Jurkat, Clone E6-1 (cell line): ENCODE data around the gene LY6G6D.

Experiments used
- DNase-seq: peaks from one replicate; pipeline ENCODE4 v3.0.0-alpha.2; 2011; ENCODE audit warnings: low read depth, low spot score
- H3K4me3 ChIP-seq: 2 replicates; pipeline ENCODE4 v1.5.1; 2011; ENCODE audit warnings: mild to moderate bottlenecking, low read length, control low read depth, moderate library complexity

Gene LY6G6D

GRCh38 chr6:31730631-31731086, 15.5 kb downstream of the LY6G6D start:
- no peak for DNase-seq
- no peak overlapping the region for H3K4me3 ChIP-seq

GRCh38 chr6:31732029-31732428, 16.9 kb downstream of the LY6G6D start:
- no peak for DNase-seq
- no peak overlapping the region for H3K4me3 ChIP-seq

- no peak for DNase-seq
- no peak overlapping the region for H3K4me3 ChIP-seq
Observed at GRCh38 chr6:31733734-31734133, 18.6 kb downstream of the LY6G6D start.

- H3K4me3 ChIP-seq: peak overlapping the region; percentile 98
- DNase-seq: no peak
Observed at GRCh38 chr6:31734247-31734820, 19.2 kb downstream of the LY6G6D start.

DNA sequence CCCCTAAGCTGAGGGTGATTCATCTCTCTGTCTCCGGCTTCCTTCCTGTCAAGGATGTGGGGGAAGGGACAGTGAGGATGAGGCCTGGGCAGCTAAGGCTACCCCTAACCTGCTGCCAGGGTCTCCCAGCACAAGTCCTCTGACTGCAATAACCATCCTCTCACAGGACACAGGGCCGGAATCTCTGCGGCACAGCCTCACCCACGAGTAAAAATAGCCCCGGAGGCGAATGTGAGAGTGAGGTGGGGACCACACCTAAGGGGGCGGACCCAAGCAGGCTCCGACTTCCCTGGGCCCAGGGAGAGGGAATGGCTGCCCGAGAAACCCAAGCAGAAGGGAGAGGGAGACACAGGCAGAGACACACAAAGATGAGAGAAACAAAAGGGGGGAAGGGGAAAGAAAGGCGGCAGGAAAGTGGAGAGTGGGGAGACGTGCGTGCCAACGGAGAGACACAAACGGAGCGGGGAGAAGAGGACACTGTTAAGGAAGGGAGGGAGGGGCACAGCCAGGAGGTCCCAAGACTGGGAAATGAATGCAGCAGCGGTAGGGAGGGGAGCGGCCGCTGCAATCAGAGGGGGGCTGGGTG, 19.8 kb downstream of the LY6G6D start:
- DNase-seq: peak; percentile 53
- H3K4me3 ChIP-seq: peak overlapping the region; percentile 98

GRCh38 chr6:31736021-31736767, 21.0 kb downstream of the LY6G6D start, which contains the start of gene CLIC1:
Gene CLIC1 (minus strand): TSS chr6:31736530. CDS start chr6:31736300, 230 bp downstream.
- DNase-seq: peak; percentile 73
- H3K4me3 ChIP-seq: peak within 1 kb of the TSS; percentile 98

- peak overlapping the region; percentile 98 for H3K4me3 ChIP-seq
- DNase-seq: no peak
Observed at GRCh38 chr6:31736768-31737314, 21.7 kb downstream of the LY6G6D start.

GRCh38 chr6:31737315-31737990, 22.3 kb downstream of the LY6G6D start:
- H3K4me3 ChIP-seq: peak overlapping the region; percentile 98
- peak; percentile 67 for DNase-seq

- peak overlapping the region; percentile 98 for H3K4me3 ChIP-seq
- DNase-seq: peak; percentile 98
Observed at GRCh38 chr6:31737991-31738979, 23.1 kb downstream of the LY6G6D start.

- peak within 1 kb of the TSS; percentile 98 for H3K4me3 ChIP-seq
- DNase-seq: peak; percentile 99
Observed at GRCh38 chr6:31739639-31740396, 24.7 kb downstream of the LY6G6D start, which contains the start of gene MSH5. Gene MSH5 (plus strand): TSS chr6:31740005. CDS start chr6:31740467, 462 bp downstream.

DNA sequence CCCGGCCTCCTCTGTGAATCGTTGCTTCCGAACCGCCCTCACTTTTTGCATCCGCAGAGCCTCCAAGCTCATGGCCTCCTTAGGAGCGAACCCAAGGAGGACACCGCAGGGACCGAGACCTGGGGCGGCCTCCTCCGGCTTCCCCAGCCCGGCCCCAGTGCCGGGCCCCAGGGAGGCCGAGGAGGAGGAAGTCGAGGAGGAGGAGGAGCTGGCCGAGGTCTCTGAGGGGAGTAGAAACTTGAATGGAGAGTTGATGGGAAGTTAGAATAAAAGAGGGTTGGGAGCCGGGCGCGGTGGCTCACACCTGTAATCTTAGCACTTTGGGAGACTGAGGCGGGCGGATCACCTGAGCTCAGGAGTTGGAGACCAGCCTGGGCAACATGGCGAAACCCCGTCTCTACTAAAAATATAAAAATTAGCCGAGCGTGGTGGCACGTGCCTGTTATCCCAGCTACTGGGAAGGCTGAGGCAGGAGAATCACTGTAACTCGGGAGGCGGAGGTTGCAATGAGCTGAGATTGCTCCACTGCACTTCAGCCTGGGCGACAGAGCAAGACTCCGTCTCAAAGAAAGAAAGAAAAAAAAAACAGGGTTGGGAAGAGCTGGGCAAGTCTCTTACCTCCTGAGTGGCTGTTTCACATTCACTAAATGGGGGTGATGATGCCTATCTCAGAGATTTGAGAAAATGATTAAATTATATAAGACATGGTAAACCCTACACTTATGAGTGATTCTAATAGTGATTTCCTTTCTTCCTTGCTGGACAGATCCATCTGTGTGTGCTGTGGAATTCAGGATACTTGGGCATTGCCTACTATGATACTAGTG, 25.5 kb downstream of the LY6G6D start:
- peak overlapping the region; percentile 98 for H3K4me3 ChIP-seq
- no peak for DNase-seq

DNA sequence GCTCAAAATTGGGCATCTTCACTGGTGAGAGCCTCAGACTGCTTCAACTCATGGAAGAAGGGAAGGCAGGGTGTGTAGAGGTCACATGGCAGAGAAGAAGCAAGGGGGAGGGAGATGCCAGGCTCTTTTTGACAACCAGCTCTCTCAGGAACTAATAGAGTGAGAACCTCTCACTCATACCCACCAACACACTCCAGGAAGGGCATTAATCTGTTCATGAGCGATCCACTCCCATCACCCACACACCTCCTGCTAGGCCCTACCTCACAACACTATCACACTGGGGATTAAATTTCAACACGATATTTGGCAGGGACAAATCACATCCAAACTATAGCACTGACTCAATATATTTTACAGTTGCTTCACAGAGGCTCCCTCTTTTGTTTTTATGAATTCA, 26.7 kb downstream of the LY6G6D start:
- no peak overlapping the region for H3K4me3 ChIP-seq
- DNase-seq: no peak

DNA sequence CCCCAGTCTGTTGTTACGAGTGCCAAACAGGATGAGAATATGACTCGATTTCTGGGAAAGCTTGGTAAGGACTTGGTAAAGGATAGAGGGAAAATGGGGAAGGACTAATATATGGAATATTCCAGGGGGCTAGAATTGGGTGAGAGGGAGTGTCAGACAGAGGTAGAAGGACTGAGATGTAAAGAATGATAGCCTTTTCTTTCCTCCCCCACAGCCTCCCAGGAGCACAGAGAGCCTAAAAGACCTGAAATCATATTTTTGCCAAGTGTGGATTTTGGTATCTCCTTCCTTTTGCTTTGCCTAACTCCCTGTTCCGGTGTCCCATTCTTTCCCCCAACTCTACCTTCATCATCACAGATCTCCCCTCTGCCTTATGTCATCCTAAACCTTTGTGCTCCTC, 27.7 kb downstream of the LY6G6D start:
- DNase-seq: no peak
- no peak overlapping the region for H3K4me3 ChIP-seq

- no peak overlapping the region for H3K4me3 ChIP-seq
- no peak for DNase-seq
Observed at GRCh38 chr6:31744422-31744821, 29.3 kb downstream of the LY6G6D start.

GRCh38 chr6:31749301-31750036, 34.3 kb downstream of the LY6G6D start:
- no peak overlapping the region for H3K4me3 ChIP-seq
- no peak for DNase-seq

- no peak overlapping the region for H3K4me3 ChIP-seq
- DNase-seq: no peak
Observed at GRCh38 chr6:31750411-31751022, 35.4 kb downstream of the LY6G6D start.
